ENCODE measurements around the gene B4GAT1.

The B4GAT1 gene

DNA sequence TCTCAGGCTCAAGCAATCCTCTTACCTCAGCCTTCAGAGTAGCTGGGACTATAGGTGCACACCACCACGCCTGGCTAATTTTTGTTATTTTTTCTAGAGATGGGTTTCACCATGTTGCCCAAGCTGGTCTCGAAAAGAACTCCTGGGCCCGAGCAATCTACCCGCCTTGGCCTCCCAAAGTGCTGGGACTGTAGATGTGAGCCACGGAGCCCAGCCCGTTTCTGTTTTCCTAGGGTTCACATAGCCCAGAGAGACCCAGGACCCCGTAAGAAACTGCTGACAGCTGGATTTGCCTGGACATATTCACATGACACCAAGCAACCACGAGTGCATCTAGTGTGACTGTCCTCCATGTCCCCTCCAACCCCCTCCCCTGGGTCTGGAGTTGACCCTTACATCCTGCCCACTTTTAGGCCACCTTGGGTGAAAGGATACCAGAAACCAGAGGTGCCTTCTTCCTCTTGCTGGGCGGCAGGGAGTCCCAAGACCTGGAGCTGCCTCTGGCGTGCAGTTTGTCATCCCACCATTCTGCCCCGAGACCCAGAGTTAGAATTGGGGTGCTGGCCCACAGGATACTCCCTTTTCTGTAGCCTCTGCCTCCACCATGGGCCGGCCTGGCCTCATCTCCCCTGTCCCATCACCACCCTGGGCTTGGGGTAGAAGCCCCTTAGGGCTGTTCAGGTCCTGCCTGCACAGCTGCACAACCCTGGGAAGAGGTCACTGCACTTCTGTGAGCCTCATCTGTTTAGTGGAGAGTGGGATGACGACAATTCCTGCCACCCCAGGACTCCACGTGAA is 7.5 kb downstream of the B4GAT1 start:
- no peaks in the 10 kb centered on the region for H3K27me3 ChIP-seq (ENCODE audit: control insufficient read depth in 3 of 3, insufficient read depth in 3 of 3, low read depth in 1 of 3, low read length in 3 of 3)
- no CpG with 5 or more reads among the region's 14 CpGs for WGBS, 2 donors (ENCODE audit: extremely low coverage in 2 of 2, insufficient read length in 2 of 2, insufficient replicate concordance in 1 of 2)
- no peak overlapping the region for H4K91ac ChIP-seq (ENCODE audit: low read depth, low read length, poor library complexity)

DNA sequence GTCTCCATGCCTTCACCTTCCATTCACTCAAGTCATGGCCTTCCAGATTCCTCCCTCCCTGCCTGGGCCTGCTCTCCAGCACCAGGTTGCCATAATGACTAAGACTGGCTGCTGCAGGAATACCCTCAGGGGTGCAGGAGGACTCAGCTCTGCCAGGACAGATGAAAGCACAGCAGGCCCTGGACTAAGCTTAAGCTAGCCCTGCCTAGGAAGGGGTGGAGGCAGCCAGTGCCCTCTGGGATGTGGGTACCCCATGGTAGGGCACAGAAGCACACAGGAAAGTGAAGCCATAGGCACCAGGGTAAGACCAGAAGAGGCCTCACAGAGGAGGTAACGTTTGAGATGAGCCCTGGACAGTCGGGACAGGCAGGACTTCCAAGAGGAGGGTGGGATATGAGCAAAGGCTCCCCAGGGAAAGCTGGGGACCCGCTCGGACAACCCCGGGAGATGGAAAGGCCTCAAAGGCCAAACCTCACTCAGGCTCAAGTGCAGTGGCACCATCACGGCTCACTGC is 8.2 kb downstream of the B4GAT1 start:
- H3K4me1 ChIP-seq (ENCODE audit: control insufficient read depth in 2 of 2, insufficient read depth in 1 of 2, low read depth in 1 of 2, low read length in 2 of 2): peaks cover 16 to 28% of the 10 kb centered on the region in 2 donors
- no CpG with 5 or more reads among the region's 6 CpGs for WGBS, 2 donors (ENCODE audit: extremely low coverage in 2 of 2, insufficient read length in 2 of 2, insufficient replicate concordance in 1 of 2)
- no peak overlapping the region for H3K4ac ChIP-seq (ENCODE audit: low read length)
- H3K14ac ChIP-seq (ENCODE audit: low read length): no peak overlapping the region
- DNase-seq (ENCODE audit: low spot score): no peak
- no peaks in the 10 kb centered on the region for H3K27me3 ChIP-seq (ENCODE audit: control insufficient read depth in 3 of 3, insufficient read depth in 3 of 3, low read depth in 1 of 3, low read length in 3 of 3)
- H4K91ac ChIP-seq (ENCODE audit: low read depth, low read length, poor library complexity): no peak overlapping the region
- no peak overlapping the region for H3K9ac ChIP-seq (ENCODE audit: low read depth, low read length, poor library complexity)
- no peak overlapping the region for H4K8ac ChIP-seq (ENCODE audit: low read depth, low read length)
- peaks cover 0 to 3% of the 10 kb centered on the region in 2 donors for H3K9me3 ChIP-seq (replicated peaks in 1 of 2; ENCODE audit: control insufficient read depth in 2 of 2, insufficient read depth in 1 of 2, low read depth in 1 of 2, low read length in 2 of 2)
- no peak overlapping the region for H3K27ac ChIP-seq (replicated peaks; ENCODE audit: low read length)
- peak overlapping the region; percentile 16 for H2BK15ac ChIP-seq (ENCODE audit: low read length)
- H3K23ac ChIP-seq (ENCODE audit: low read depth, low read length, poor library complexity): no peak overlapping the region
- H2BK12ac ChIP-seq (ENCODE audit: low read length): no peak overlapping the region
- no peak overlapping the region for H3K4me3 ChIP-seq (ENCODE audit: low read length in 2 of 2)
- H3K79me1 ChIP-seq (ENCODE audit: low read depth, low read length): peaks cover 7% of the 10 kb centered on the region
- no peak overlapping the region for H2BK120ac ChIP-seq (ENCODE audit: low read depth, low read length)
- no peak overlapping the region for H2BK5ac ChIP-seq (ENCODE audit: low read length)
- H2AFZ ChIP-seq (ENCODE audit: low read length): no peak overlapping the region
- H3K36me3 ChIP-seq (replicated peaks in 1 of 2; ENCODE audit: control insufficient read depth in 2 of 2, insufficient read depth in 2 of 2, low read length in 2 of 2): peaks cover 34 to 52% of the 10 kb centered on the region in 2 donors
- H2AK5ac ChIP-seq (ENCODE audit: low read depth, low read length): no peak overlapping the region
- H3K18ac ChIP-seq (ENCODE audit: low read length): no peak overlapping the region
- no peak overlapping the region for H3K4me2 ChIP-seq (ENCODE audit: insufficient read depth, low read length, poor library complexity, severe bottlenecking)

More for the DNA sequence above, 7.5 kb downstream of the B4GAT1 start:
- H3K36me3 ChIP-seq (replicated peaks in 1 of 2; ENCODE audit: control insufficient read depth in 2 of 2, insufficient read depth in 2 of 2, low read length in 2 of 2): peaks cover 34 to 52% of the 10 kb centered on the region in 2 donors
- no peak overlapping the region for H2BK120ac ChIP-seq (ENCODE audit: low read depth, low read length)
- H3K14ac ChIP-seq (ENCODE audit: low read length): no peak overlapping the region
- no peak overlapping the region for H2BK12ac ChIP-seq (ENCODE audit: low read length)
- no peak overlapping the region for H3K23ac ChIP-seq (ENCODE audit: low read depth, low read length, poor library complexity)
- H3K18ac ChIP-seq (ENCODE audit: low read length): no peak overlapping the region
- H2AK5ac ChIP-seq (ENCODE audit: low read depth, low read length): no peak overlapping the region
- peaks cover 0 to 3% of the 10 kb centered on the region in 2 donors for H3K9me3 ChIP-seq (replicated peaks in 1 of 2; ENCODE audit: control insufficient read depth in 2 of 2, insufficient read depth in 1 of 2, low read depth in 1 of 2, low read length in 2 of 2)
- H3K4me1 ChIP-seq (ENCODE audit: control insufficient read depth in 2 of 2, insufficient read depth in 1 of 2, low read depth in 1 of 2, low read length in 2 of 2): peaks cover 19 to 29% of the 10 kb centered on the region in 2 donors
- no peak overlapping the region for H3K4me3 ChIP-seq (ENCODE audit: low read length in 2 of 2)
- H2BK5ac ChIP-seq (ENCODE audit: low read length): no peak overlapping the region
- peak overlapping the region; percentile 2 for H3K9ac ChIP-seq (ENCODE audit: low read depth, low read length, poor library complexity)
- H3K79me1 ChIP-seq (ENCODE audit: low read depth, low read length): peaks cover 7% of the 10 kb centered on the region
- no peak overlapping the region for H3K4me2 ChIP-seq (ENCODE audit: insufficient read depth, low read length, poor library complexity, severe bottlenecking)
- no peak overlapping the region for H4K8ac ChIP-seq (ENCODE audit: low read depth, low read length)
- H3K4ac ChIP-seq (ENCODE audit: low read length): no peak overlapping the region
- H2BK15ac ChIP-seq (ENCODE audit: low read length): no peak overlapping the region
- no peak overlapping the region for H2AFZ ChIP-seq (ENCODE audit: low read length)
- H3K27ac ChIP-seq (replicated peaks; ENCODE audit: low read length): no peak overlapping the region
- no peak for DNase-seq (ENCODE audit: low spot score)

DNA sequence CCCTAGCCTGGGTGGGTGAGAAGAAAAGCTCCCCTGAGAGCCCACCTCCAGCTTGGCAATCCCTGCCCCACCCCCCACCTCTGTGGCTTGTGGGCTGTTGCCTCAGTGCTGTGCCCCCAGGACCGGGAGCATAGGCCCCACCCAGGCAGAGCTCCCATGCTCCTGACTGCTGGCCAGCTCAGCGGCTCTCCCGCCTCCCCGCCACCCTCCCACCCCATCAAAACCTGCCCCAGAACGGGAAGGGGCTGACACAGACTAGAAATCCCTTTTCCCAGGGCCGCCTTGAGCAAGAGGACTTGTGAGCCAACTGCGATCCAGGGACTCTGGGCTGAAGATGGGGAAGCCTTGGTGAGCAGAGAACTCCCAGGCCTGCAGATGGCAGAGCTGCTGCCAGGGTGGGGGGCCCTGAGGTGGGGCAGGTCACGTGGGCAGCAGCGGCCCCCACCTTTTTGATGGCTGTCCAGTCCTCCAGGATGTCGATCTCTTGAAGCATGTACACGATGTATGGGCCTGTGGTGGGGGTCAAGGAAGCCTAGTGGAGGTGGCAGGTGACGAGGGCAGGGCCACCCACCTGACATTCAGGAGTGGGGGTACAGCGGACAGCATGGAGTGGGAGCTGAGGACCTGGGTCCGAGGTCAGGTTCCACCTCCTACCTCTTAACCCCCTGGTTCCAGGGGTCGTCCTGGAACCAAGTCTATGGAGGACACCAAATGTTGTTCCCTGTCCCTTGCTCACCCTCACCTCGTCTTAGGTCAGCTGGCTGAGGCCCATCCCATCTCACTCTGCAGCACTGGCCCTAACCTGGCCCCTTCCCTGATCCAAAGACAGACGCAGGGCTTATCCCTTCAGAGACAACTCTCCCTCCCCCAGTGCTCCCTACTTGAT is 8.9 kb downstream of the B4GAT1 start:
- no peak overlapping the region for H2BK120ac ChIP-seq (ENCODE audit: low read depth, low read length)
- H4K8ac ChIP-seq (ENCODE audit: low read depth, low read length): peak overlapping the region; percentile 32
- no peak overlapping the region for H3K4ac ChIP-seq (ENCODE audit: low read length)
- no CpG with 5 or more reads among the region's 17 CpGs for WGBS, 2 donors (ENCODE audit: extremely low coverage in 2 of 2, insufficient read length in 2 of 2, insufficient replicate concordance in 1 of 2)
- no peaks in the 10 kb centered on the region for H3K27me3 ChIP-seq (ENCODE audit: control insufficient read depth in 3 of 3, insufficient read depth in 3 of 3, low read depth in 1 of 3, low read length in 3 of 3)
- H3K9ac ChIP-seq (ENCODE audit: low read depth, low read length, poor library complexity): peak overlapping the region; percentile 2
- H3K14ac ChIP-seq (ENCODE audit: low read length): no peak overlapping the region
- no peak overlapping the region for H3K4me2 ChIP-seq (ENCODE audit: insufficient read depth, low read length, poor library complexity, severe bottlenecking)
- H2AK5ac ChIP-seq (ENCODE audit: low read depth, low read length): no peak overlapping the region
- no peak overlapping the region for H3K23ac ChIP-seq (ENCODE audit: low read depth, low read length, poor library complexity)
- no peak for DNase-seq (ENCODE audit: low spot score)
- H3K18ac ChIP-seq (ENCODE audit: low read length): no peak overlapping the region
- no peak overlapping the region for H2BK5ac ChIP-seq (ENCODE audit: low read length)
- peaks cover 34 to 52% of the 10 kb centered on the region in 2 donors for H3K36me3 ChIP-seq (replicated peaks in 1 of 2; ENCODE audit: control insufficient read depth in 2 of 2, insufficient read depth in 2 of 2, low read length in 2 of 2)
- H3K9me3 ChIP-seq (replicated peaks in 1 of 2; ENCODE audit: control insufficient read depth in 2 of 2, insufficient read depth in 1 of 2, low read depth in 1 of 2, low read length in 2 of 2): peaks cover 0 to 3% of the 10 kb centered on the region in 2 donors
- no peak overlapping the region for H2BK12ac ChIP-seq (ENCODE audit: low read length)
- H3K4me1 ChIP-seq (ENCODE audit: control insufficient read depth in 2 of 2, insufficient read depth in 1 of 2, low read depth in 1 of 2, low read length in 2 of 2): peaks cover 15 to 24% of the 10 kb centered on the region in 2 donors
- peaks cover 8% of the 10 kb centered on the region for H3K79me1 ChIP-seq (ENCODE audit: low read depth, low read length)
- H3K4me3 ChIP-seq (ENCODE audit: low read length in 2 of 2): no peak overlapping the region
- peak overlapping the region; percentile 16 for H2BK15ac ChIP-seq (ENCODE audit: low read length)
- H4K91ac ChIP-seq (ENCODE audit: low read depth, low read length, poor library complexity): no peak overlapping the region
- H3K27ac ChIP-seq (replicated peaks; ENCODE audit: low read length): no peak overlapping the region
- no peak overlapping the region for H2AFZ ChIP-seq (ENCODE audit: low read length)

All from neuronal stem cell (in vitro differentiated cells).